Mesenteric fat pad (tissue), 1 donor: ENCODE data around the gene SH3BP1. TPM values are rescaled to one million over a fixed set of nuclear protein-coding genes. Genes with fewer than 3 reads are reported as not detected.
"Not testable (repeated sequence)": the region's sequence is repeated elsewhere in the genome, so short reads cannot be mapped to it uniquely, and the experiment has no call there.

Source experiments
- DNase-seq: peaks from one replicate; pipeline ENCODE4 v3.0.0-alpha.2; 2020; ENCODE audit warnings: low spot score
- total RNA-seq: library from RNA; stranded (reverse); fragmentation: NEBNext Ultra II Directional; extraction: Animal tissue kit (Norgen Biotek cat#: 25700); gene quantifications from one replicate; pipeline ENCODE4 v1.2.1, GENCODE V29; 2021
- donor health status: DM: yes; HTN: yes; CAD: no.

Gene SH3BP1
- total RNA-seq, 1 donor from 2014 or later = 15.0 TPM

DNA sequence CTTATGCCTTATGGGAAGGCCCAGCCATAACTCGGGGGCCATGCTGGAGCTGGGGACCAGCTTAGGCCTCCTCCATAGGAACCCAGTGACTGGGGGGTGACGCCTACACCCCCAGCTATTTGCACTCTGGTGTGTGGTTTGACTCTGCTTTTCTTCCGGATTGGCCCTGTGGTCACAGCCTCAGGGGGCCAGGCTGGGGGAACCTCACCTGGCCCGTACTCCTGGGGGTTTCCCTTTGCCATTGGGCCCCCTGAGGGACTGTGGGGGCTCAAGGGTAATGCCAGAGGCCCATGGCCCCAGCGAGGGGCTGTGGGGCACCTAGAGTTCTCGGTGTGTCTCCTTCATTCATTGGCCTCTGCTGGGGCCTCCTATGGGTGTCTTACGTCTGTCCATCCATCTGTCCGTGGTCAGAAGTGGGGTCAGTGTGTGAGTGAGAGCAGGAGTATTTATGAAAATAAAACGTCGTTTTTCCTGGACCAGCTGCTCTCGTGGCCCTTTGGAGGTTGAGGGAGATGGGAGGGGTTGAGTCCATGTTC is 6.3 kb upstream of the SH3BP1 start:
- DNase-seq = no peak

DNA sequence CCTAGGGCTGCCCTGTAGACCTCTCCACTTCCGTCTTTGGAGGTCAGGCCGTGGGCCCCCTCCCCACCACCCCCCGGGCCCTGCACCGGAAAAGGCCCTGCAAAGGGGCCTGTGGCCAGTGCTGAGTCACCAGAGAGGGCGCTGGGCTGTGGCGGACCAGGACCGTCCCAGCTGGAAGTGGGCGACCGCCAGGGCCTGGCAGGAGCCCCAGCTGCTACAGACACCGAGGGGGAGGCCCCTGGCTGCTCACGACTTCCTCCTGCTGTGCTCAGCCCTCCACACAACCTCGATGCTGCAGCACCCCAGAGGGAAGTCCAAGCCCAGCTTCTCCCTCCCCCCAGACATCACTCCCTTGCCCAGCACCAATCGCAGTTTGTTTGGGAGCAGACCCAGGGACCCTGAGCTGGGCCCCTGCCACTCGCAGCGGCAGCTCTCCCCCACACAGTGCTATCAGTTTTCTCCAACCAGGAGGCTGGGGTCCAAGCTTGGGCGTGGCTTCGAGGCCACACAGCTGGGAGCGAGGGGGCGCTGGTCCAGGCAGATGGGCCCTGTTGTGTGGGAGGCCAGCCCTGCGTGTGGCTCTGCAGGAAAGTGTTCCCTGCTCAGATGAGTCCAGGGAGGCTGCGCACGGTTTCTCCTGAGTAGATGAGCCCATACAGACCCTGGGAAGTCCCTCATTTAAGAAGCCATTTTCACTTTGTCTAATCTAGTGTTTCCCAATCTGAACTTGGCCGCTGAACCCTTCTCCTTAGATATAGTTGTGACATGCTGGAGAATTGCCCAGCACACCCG is 5.6 kb upstream of the SH3BP1 start:
- DNase-seq = peak; percentile 93

DNA sequence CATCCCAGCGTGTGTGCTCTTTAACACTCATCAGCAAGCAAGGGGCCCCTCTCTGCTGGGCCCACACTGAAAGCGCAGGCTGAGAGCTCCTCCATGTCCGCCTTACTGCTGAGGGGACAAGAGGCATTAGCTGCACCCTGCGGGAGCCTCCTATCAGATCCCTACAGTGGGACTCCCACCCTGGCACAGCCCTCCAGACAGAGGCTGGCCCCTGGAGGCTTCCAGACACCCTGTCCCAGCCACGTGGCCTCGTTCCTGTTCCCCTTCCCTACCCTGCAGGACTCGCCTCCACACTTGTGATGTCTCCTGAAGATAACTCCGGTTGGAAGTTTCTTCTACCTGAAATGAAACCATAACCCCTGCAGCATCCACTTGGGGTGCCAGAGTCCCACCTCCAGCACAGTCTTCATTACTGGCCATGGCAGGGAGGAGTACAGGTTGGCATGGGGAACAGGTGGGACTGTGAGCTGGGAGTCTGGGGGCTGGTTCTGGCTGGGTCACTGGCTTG is 5.0 kb upstream of the SH3BP1 start:
- DNase-seq = no peak

DNA sequence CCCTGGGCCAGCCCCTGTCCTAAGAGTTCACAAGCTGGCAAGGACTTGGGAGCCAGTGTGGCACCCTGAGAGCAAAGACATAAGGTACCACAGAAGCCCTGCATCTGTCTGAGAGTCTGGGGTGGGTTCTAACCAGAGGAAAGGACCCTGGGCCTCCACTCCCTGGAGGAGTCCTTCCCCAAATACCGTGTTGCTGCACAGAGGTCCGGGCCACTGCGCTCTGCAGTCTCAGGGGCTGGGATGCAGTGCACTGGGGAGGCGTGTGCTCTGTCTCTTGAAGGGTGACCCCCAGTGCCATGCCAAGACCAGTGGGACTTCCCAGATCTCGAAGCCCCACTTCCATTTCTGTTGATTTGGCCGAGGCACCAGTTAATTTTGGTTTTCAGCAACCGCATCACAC is 4.3 kb upstream of the SH3BP1 start:
- DNase-seq = no peak

DNA sequence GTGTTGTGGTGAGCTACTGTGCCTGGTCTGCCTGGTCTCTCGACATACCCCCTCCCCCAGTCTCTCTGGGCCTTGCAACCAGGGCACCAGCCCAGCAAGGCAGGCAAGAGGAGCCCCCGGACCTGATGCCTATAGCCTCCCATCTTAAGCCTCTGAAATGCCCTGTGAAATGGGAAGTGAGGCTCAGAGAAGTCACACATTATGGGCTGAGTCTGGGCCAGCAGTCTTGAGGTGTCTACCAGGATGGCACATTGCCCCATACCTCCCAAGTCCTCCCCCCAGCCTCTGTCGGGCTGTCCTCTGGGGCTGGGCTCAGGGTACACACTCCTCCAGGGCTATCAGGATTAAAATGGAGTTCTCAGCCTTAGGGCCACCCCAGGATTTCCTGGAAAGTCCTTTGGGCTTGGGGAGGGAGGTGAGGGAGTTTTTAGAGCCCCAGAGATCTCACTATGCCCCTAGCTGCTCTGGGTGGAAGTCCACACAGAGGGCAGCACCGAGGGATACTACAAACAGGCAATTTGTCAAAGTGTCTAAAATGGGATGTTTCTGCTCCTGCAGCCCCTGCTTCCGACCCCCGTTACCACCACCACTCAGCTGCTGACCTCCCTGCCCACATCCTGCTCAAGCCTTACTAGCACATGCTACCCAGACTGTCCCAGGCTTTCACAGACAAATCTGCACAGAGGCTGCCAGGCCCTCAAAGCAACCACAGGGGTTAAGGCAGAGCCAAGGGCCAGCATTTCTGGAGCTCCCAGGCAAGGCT is 3.1 kb upstream of the SH3BP1 start:
- no peak for DNase-seq

DNA sequence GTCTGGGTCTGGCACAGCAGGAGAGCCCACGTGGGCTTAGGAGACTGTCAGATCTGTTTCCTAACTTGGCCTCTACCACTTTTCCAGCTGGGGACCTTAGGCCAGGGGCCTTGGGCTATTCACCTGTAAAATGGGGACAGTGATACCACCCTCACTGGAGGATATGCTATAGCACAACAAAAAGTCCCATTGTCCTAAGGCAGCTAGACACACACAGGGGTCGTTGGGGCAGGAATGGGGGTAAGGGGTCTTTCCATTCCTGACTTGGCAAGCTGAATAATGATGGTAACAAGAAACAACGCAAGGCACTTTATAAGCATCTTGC is 2.6 kb upstream of the SH3BP1 start:
- DNase-seq = no peak

DNA sequence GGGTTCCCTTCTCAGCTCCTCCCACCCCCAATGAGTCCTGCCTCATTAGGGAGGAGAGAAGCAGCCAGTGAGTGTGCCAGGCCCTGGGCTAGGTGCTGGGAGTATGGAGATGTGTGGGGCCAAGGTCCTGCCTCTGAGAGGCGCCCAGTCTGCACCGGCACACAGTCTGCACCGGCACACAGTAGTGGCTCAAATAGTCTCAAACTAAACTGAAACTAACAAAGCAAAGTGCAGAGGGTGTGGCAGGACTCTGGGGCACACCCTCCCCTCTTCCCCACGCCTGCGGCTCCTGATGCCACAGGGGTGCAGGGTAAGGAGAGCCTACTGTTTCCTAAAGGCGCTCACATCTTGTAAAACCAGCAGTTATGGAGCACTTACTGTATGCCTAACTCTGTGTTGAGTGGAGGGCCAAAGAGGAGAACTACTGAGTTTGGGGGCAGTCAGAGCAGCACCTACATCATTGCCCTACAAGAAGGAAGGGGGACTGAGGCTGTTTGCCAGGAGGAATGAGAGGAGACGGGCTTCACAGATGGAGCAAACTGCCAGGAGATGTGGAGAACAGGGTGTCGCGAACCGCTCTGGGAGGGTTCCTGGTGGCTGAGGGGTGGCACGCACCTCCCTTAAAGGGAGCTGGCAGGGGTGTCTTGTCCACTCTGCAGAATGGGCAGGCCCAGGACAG is 939 bp upstream of the SH3BP1 start:
- DNase-seq = no peak

DNA sequence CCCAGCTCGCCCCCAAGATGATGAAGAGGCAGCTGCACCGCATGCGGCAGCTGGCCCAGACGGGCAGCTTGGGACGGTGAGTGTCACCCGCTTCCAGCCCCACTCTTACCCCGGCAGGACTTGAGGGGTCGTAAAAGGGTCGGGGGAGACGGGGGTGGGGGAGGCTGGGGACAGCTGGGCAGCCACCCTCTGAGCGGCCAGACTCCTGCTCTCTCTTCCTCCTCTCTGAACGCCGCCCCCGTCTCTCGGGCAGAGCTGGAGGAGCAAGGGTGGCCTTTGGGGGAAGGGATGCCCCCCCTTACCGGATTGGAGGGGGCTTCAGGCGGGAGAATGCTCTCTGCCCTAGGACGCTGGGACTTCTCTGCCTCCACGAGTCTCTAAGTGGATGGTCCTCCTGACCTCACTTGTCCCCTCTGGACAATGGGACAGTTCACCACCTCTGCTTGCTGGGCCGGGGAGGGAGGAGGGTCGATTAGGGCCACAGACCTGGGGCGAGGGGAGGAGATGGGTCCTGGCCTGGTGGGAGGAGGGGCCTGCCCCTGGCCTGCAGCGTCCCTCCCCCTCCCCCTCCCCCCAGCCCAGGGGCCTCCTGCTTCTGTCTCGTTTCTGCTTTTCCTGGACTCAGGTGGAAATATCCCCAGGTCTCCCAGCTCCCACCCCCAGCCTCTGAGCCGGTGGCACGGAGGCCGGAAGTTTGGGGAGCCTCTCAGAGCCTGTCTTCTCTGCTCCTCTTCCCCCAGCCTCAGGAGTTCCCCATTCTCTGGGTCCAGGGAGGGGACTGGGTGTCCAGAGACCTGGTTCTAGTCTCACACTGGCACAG is 512 bp downstream of the SH3BP1 start:
- no peak for DNase-seq

DNA sequence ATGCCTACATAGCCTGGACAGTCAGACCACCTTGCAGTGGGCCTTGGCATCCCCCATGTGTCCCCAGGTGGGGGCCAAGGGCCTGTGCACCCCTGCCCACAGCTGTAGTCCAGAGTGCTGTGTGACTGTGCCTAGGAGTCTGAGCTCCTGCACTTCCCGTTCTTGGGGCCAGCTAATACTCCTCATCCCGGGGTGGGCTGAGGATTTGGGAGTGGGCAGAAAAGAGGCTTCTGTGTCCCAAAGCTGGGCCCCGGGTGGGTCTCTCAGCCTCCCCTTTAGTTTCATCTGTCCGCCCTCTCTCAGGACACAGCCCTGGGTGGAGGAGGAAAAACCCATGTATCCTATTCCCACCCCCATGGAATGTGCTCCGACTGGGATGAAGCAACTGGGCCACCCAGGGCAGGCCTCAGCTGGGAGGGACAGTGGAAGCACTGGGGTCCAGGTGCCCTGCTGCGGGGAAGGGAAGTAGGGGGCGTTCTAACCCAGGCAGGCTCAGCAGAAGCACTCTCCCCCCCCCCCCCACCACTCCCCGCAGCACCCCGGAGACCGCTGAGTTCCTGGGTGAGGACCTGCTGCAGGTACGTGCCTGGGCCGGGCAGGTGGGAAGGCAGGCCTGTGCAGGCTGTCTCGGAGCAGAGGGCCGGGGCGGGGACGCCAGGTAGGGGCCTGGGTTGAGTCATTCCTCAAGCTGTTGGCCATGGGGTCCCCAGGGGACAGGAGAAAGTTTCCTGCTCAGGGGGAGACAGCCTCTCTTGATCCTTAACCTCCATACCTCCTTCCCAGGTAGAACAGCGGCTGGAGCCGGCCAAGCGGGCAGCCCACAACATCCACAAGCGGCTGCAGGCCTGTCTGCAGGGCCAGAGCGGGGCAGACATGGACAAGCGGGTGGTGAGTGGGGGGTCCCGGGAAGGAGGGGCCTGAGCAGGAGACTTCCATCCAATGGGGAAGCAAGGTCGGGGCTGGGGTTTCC is 1.4 kb downstream of the SH3BP1 start:
- no peak for DNase-seq

DNA sequence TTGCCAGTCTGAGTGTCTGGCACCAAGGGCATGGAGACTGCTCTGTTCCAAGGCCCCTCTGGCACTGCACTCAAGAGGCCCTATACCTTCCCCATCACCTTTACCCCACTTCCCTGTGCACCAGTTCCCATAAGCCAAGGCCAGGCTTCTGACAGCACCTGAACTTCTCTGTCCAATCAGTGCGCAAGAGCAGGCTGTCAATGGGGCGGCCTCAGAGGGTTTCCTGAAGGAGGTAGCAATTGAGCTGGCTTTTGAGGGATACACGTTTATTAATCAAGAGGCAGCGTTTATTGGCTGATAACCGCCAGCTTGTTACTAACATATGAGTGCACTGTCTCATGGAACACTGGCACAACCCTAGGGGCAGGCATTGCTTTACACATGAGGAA is 2.1 kb downstream of the SH3BP1 start:
- DNase-seq = no peak

DNA sequence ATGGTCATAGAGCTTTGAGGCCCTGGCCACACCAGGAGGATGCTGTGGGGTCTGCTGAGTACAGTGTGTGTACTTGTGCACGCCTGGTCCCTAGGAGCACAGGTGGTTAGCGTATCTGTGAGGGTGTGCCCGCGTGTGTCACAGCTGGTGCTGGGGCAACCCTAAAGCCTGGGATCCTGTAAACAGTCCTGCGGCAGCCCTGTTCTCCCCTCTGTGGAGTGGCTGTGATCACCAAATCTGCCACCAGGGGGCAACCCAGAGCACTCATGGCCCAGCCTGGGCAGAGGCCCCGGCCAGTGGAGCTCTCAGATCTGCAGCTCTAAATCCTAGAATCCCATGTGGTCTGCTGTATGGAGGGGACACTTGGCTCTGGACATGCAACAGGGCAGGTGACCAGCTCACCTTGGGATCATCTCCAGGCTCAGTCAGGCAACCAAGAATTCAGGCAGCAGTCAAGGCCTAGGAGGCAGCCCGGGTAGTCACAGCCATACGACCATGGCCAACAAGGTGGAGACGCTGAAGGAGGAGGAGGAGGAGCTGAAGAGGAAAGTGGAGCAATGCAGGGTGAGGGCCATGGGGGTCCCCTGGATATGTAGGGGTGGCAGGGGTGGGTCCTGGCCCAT is 3.9 kb downstream of the SH3BP1 start:
- peak; percentile 95 for DNase-seq

DNA sequence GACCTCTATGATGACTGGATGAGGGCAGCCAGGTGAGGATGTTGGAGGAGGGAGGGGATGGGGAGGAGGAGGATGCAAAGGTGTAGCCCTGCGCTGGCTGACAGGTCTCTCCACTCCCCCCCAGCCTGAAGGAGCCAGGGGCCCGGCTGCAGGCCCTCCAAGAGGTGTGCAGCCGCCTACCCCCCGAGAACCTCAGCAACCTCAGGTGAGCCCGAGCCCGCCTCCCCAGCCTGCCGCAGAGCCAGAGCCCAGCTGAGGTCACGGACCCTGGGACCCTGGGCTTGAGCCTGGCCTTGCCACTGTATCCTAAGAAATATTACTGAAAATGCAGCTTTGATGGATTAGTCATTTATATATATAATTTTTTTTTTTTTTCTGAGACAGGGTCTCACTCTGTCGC is 7.8 kb downstream of the SH3BP1 start:
- no peak for DNase-seq

DNA sequence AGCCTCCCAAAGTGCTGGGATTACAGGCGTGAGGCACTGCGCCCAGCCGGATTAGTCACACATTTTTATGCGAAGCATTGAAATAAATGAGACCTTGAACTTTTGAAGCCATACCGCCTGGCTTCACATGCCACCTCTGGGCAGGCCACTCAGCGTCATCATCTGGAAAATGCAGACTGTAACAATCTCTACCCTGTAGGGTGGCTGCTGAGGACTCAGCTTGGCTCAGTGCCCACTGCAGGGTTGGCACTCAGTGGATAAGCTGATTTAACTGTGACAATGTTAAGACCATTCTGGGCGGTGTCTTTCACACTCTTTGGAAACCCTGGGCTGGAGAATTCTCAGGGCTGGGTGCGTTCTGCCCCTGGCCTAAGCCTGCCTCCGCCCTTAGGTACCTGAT is 8.5 kb downstream of the SH3BP1 start:
- DNase-seq = no peak

DNA sequence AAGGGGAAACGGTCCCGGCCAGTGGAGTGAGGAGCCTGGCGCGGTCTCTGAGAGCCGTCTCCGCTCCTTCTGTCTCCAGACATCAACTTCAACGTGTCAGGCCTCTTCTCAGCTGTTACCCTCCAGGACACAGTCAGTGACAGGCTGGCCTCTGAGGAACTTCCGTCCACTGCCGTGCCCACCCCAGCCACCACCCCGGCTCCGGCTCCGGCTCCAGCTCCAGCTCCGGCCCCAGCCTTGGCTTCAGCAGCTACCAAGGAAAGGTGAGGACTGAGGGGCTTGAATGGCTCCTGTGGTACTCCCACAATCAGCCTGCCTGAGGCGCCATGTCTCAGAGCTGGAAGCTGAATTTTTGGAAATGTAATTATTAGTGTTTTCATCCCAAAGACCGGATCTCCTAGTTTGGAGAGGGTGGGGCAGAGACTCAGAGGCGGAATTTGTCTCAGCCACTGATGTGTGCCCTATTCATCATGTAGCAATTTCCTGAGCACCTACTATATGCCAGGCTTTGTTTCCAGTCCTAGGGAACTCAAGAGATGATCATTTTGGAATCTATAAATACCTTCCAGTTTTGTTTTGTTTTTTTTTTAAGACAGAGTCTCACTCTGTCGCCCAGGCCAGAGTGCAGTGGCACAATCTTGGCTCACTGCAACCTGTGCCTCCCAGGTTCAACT is 11.1 kb downstream of the SH3BP1 start:
- DNase-seq = no peak

DNA sequence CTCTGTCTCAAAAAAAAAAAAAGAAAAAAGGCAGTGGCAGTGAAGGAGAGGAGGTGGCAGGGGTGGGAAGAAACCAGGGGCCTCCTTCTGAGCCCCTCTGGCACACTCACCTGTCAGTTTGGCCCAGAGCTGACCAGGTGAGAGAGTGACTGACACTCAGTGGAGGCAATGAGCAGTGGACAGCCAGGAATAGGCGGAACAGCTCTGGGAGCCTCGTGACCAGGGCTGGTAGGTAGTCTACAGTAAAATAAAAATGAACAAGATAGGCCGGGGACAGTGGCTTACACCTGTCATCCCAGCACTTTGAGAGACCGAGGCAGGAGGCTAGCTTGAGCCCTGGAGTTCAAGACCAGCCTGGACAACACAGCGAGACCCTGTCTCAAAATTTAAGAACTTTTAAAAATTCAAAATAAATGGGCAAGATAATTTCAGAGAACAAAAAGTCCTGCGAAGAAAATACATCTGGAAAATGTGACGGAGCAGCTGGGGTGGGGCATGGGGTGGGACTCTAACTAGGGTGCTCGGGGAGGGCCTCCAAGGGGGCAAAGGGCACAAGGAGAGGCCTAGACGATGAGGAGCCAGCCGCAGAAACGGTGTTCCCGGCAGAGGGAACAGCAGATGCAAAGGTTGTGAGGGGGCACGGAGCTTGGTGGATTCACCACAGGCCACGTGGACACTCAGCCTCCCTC is 15.2 kb downstream of the SH3BP1 start:
- no peak for DNase-seq

DNA sequence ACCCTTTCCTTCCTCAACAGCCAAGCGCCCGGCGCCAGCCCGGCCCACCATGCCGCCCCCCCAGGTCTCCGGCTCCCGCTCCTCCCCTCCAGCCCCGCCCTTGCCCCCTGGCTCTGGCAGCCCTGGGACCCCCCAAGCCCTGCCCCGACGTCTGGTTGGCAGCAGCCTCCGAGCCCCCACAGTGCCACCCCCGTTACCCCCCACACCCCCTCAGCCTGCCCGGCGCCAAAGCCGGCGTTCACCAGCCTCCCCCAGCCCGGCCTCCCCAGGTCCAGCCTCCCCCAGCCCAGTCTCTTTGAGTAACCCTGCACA is 15.7 kb downstream of the SH3BP1 start:
- DNase-seq = no peak

DNA sequence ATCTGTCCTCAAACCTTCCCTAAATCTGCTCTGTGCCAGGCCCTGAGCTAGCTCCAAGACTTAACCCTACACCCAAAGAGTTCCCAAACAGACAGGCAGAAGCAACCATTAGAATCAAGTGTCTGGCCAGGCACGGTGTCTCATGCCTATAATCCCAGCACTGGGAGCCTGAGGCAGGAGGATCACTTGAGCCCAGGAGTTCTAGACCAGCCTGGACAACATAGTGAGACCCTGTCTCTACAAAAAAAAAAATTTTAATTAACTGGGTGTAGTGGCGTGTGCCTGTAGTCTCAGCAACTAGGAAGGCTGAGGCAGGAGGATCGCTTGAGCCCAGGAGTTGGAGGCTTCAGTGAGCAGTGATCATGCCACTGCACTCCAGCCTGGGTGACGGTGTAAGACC is 17.1 kb downstream of the SH3BP1 start:
- not testable (repeated sequence) for DNase-seq

DNA sequence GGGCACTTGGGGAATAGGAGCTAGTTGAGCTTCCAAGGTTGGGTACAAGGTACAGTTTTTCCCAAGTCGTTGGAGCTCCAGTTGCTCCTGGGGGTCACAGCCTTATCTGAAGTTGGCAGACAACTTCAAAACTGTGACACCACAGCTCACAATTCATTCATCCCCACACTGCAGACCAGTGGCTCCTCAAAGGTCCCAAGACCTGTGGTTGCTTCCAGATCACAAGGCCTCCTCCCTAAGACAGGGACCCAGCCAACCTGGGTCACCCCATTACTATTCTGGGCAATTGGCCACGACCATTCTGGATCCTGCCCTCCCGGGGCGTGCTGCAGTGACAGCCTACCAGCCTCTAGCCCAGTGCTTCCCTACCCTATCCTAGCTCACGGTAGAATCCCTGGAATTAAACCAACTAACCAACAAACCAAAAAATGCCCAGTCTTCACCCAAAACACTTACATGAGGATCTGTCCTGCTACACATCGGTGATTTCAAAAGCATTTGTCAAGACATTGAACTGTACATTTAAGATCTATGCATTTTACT is 18.2 kb downstream of the SH3BP1 start:
- no peak for DNase-seq
